ENCODE results near the gene GSC. TPM values are rescaled to one million over a fixed set of nuclear protein-coding genes. Genes with fewer than 3 reads are reported as not detected.

Gene GSC
- total RNA-seq, result not detected

GRCh38 chr14:94769391-94770250, at the start of gene GSC:
Gene GSC, minus strand, starts transcription at chr14:94770113. Its CDS starts 98 bp downstream, at chr14:94770015.

Other genes with a start within 250 kb of the GSC start
- not detected for gene SERPINA4, start 208.7 kb downstream of the GSC start, total RNA-seq
- gene SERPINA5, start 188.7 kb downstream of the GSC start, total RNA-seq, result not detected
- gene SERPINA3, start 157.7 kb downstream of the GSC start, total RNA-seq, result not detected

Measured in activated naive CD4-positive, alpha-beta T cell treated with anti-CD3 and anti-CD28 coated beads, Interleukin-2, amount 10 ng/mL, durations not matched to agents 5 hours and 36 hours (primary cell).